NCI-H748 treated with DMSO at 0.1 percent for 48 hours (cell line): ENCODE measurements around the gene TMEM176A.

Experiments
- DNase-seq: peaks from one replicate; lab custom pipeline; 2025; lab: John Stamatoyannopoulos, UW

The TMEM176A gene

DNA sequence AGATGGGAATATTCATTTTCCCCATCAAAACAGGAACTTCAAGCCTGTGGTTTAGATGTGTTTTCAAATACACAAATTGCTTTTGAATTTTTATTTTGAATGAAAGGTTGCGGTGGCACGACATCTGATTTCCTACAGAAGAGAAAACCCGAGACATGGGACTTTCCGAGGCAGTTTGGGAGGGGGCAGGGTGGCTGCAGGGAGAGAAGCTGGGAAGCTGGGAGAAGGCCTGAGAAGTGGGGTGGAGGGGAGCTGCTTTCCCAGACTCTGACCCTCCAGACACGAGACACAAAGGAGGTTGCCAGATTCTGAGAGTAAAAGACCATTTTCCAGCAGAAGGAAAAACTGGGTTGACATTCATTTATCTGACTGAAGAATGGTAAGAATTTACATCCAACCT lies 19.6 kb downstream of the TMEM176A start:
- DNase-seq, result no peak

DNA sequence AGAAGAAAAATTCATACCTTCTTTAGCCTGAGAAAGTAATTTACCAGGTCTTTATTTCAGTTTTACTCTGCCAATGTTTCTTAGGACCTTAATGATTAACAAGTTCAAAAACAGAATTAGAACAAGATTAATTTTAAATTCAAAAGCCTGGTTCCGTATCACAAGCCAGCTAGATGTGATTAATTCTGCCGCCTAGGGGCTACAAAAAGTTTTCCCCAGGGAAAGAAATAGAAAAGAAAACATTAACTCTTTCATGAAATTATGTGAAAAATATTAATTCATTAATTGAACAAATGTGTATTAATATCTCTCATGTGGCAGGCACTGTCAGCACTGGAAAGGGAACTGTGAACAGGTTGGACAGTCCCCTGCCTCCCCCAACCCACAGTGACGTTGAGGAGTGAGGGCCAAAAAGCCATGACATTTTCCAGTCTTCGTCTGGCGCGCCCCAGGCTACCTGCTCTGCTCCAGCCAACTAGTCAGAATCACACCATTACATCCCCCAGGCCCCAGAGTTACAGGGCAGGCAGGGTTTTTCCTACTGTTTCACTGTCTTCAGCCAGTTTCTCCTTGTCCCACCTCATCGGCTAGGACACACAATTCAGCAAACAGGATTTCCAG lies 20.1 kb downstream of the TMEM176A start:
- DNase-seq, result no peak

DNA sequence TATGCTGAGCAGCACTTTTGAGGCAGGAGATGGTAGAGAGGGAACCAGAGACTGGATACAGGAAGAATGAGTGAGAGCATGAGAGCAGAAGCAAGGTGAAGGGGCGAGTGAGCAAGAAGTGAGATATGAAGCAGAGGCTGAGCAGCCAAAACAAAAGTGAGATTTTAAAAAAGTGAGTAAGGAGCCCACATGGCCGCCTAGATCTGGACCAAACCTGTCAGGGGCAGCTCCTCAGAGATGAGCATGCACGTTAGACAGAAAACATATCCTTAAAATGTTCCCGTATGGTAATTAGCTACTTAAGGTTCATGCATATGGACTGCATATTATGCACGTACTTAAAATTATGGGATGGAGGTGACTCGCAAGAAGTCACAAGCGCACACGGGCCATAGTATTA lies 22.5 kb downstream of the TMEM176A start:
- DNase-seq, result no peak

DNA sequence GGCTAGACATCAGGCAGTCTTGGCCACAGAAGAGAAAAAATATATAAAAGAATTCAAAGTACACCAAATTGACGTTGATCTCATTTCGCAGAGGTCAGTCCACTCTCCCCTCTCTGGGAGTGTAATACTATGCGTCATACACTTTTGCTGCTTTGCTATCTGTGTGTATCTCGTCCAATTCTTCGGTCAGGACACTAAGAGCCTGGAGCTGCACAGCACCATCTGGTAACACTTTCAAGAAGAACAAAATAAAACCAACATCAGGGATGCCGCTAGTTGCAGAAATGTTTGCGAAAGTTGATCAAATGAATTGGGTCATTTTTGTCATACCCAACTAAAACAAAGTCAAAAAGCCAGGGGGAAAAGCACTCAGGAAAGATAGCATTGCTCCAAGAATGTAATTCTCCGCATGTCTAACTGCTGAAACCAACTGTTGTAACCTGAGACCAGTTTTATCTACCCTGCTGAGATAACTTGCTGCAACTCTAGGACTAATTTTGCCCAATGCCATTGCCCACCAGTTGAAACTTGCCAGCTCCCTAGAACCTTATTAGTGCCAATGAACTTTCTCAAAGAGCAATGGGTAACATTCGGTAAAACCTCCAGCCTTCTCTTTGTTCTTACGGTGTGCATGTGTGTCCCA lies 23.0 kb downstream of the TMEM176A start:
- no peak for DNase-seq

DNA sequence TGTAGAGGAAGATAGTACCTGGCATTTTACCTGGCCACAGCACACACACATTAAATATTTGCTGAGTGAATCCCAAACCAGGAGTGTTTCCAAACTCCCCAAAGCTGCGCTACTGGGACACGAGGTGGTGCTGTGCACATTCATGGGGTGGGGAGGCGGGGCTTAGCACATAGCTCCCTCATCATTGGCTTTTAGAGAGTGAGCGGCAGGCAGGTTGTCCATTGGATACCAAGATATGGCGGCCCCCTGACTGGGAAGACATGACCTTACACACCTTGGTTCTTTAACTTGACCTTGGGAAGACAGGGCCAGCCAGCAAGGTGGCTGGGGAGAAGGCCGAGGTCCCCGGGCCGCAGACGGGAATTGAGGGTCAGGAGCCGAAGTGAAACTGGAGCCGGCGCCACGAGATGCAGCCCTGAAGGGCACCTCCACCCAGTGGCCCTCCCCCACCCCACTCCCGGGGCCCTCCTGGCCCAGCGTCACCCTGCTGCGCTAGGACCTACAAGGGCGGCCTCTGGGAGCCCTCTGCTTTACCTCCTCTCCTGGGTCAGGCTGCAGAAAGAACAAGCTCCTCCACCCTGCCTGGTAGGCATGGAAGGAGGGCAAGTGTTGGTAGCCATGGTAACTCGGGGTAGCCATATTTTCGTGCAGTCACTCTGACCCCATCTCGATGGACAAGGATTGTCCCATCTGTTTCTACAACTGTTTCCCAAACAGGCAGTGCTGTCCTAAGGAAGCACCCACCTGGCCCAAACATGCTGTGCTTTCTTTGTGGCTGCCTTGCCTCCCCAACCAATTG lies 24.0 kb downstream of the TMEM176A start:
- DNase-seq, result no peak

DNA sequence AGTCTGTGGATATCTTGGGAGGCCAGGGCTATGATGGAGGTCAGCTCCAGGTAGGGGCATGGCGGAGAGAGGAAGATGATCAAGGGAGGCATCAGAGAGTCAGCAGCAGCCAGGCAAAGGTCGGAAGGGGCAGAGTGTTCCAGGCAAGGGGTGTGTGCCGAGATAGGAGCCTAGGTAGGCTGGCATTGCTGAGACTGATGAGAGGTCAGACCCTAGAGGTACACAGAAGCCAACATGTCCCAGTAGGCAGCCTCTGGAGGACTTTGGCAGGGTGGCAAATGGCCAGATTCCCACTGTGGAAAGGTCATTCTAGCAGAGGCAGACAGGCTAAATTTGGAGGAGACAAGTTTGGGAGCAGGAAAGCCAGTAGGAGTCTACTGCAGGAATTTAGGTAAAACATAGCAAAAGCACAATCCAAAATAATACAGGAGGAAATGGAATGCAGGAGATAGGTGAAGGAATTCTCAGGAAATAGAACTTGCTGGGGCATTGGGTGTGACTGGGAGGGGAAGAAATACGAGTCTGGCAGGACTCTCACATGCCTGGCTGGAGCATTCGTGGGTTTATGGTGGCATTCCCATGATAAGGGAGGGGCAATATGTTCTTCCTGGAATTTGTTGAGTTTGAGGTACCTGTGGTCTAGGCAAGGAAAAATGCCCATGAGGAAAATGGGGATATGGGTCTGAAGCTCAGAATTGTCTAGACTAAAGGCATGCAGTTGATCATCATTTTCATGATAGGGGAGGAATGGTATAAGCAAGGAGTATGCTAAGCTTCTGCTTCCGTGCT lies 25.7 kb downstream of the TMEM176A start:
- DNase-seq, result no peak

DNA sequence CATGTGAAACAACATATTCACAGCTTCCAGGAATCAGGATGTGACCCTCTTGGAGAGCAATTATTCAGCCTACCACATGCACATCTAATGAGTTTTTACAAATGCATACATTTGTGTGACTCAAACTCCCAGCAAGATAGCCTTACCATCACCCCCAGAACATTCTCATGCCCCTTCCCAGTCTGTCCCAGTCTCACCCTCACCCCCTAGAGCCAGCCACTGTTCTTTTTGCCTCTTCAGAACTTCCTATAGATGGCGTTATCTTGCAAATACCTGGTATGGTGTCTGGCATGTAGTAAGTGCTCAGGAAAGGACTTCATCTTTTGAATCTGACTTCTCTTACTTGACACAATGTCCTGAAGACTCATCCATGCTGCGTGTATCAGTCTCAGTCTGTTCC lies 27.8 kb downstream of the TMEM176A start:
- DNase-seq, result no peak

DNA sequence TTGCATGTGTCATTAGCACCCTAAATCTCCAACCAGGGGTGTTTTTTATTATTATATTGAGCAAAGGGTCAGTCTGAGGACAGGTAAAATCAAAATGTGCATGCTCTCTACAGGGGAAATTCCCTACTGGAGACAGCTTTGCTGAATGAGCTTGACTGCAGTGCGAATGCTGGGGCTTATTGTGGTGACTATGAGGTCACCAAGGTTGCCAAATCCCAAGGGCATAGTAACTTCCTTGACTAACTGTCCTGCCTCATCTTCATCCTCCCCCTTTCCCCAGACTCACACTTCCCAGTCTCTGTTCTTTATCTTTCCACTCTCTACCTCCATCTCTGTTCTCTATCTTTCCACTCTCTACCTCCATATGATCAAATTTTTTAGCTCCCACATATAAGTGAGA lies 28.9 kb downstream of the TMEM176A start:
- no peak for DNase-seq

DNA sequence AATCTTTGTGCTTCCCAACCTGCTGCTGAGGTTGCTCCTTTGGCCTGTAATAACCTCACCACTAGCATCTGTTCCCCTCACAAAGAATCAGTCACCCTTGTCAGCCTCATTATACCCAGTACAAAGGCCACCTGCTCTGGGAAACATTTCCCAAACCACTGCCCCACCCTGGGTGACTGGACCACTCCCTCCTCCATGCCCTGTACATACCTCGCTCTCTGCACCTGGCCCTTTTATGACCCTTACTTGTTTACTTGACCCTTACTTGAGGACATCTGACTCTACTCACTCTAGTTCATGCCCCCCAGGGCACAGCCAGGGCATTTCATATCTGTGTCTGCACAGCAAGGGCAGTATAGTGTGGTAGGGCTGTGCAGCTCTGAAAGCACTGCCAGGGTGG lies 30.4 kb downstream of the TMEM176A start:
- peak; percentile 94 for DNase-seq

DNA sequence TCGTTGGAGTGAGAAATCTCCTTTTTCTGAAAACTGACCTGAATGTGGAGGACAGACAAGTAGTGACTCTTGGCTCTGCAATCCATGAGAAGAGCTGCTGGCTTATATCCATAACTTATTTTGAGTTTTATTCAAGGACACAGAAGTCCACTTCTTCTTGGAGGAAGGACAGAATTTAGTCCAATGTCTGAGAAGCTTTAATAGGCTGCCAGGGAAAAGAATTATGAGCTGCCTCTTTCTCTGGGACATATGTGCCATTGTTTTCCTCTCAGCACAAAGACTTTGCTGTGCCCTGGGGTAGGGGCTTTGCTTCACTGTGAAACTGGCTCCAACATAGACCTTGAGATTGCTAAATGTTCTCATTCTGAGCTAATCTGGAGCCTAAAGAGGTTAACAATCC lies 31.3 kb downstream of the TMEM176A start:
- DNase-seq, result no peak

DNA sequence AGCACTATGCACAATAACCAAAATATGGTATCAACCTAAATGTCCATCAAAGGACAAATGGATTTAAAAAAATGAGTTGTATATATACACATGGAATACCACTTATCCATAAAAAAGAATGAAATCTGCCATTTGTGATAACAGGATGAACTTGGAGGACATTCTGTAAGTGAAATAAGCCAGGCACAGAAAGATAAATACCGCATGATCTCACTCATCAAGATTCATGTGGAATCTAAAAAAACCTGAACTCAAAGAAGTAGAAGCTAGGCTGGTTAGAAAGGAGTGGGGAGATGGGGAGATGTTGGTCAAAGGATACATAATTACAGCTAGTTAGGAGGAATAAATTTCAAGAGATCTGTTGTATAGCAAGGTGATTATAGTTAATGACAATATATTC lies 34.5 kb downstream of the TMEM176A start:
- DNase-seq, result no peak

DNA sequence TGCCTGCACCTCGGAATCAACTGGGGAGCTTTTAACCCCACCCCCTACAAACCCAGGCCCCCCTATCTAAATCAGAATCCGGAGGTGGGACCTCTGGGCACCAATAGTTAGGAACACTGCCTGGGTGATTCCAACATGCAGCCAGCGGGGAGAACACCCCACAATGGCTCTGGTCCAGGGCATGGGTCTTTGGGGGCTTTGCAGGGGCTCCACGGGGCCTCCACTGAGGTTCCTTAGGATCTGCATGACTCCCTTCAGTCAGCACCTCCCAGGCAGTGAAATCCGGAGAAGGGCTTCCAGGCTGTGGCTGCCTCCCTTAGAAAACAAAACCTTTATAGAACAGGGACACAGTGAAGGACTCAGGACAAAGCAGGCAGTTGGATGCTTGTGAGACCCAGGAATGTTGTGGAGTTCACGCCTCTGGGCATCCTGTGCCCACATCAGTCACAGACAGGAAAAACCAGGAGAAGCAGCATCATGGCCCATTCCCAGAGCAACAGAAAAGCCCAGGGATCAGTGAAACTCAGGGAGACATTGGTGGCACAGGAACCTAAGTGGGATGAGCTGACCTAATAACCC lies 35.2 kb downstream of the TMEM176A start:
- no peak for DNase-seq

DNA sequence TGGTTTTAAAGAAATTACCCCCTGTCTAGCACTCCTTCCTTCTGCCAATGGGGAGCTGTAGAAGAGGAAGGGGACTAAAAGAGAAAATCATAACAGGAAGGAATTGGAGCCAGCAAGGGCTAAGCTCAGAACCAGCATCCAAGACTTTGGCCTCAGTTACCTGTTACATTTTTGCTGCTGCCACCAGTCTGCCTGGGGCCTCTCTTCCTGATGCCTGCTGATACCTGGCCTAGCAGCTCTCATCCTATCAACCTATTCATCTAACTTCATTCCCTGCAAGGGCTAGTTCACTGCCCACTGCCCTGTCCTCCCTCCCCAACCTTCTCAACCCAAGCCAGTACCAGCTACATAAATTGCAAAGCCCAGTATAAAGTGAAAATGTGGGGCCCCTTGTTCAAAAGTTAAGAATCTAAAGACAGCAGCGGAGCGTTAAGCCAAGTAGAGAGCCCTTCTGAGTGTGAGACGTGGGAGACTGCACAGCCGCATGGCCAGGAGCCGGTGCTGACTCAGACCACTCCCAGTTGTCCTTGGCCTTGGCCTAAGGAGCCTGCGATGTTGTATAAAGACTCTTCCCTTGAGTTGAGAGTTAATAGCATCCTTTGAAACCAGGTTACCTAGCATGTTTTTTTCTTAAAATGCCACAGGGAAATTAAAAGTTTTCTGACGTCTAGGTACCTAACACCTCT lies 38.5 kb downstream of the TMEM176A start:
- no peak for DNase-seq

DNA sequence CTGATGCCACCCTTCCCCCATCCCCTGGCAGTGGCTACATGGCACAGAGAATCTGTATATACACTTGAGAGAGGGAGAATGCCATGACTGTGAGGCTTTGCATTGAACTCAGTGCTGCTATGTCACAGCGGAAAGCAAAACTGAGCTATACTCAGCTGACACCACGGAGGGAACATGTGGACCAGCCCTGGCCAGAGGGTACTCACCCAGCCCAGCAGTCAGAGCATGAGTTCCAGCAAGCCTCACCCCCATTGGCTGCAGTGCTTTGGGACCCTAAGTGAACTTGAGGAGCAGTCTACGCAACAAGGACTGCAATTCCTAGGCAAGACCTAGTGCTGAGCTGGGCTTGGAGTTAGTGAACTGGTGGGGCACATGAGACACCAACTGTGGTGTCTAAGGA lies 41.4 kb downstream of the TMEM176A start:
- DNase-seq, result no peak

DNA sequence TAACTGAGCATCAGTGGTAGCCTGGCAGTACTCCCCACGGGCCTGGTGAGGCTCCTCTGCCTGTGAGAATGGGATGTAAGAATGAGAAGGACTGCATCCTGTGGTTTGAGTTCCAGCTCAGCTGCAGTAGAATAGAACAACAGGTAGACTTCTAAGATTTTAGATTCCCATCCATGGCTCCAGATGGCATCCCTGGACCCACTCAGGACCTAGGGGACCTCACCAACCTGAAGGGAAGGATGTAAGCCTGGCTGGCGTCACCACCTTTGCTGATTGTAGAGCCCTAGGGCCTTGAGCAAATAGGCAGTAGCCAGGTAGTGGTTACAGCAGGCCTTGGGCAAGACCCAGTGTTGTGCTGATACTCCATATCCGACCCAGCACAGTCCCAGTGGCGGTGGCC lies 42.1 kb downstream of the TMEM176A start:
- no peak for DNase-seq

DNA sequence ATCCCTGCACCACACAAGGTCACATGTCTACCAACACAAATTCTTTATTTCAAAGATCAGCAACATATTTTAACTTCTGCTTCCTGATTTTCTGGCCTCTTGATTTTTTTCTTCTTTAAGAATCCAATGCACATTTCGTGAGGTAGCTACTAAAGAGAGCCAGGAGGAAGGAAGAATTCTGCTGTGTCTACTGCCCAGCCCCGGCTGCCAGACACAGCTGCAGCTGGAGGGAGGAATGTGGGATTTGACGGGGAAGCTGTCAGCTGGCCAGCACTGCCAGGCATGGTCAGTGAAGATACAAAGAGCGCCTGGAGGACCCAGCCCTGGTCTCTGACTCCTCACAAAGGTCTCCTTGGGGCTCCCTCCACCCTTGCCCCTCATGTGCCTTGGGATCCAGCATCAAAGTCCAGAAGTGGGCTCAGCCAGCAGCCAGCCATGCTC lies 44.9 kb downstream of the TMEM176A start:
- no peak for DNase-seq

DNA sequence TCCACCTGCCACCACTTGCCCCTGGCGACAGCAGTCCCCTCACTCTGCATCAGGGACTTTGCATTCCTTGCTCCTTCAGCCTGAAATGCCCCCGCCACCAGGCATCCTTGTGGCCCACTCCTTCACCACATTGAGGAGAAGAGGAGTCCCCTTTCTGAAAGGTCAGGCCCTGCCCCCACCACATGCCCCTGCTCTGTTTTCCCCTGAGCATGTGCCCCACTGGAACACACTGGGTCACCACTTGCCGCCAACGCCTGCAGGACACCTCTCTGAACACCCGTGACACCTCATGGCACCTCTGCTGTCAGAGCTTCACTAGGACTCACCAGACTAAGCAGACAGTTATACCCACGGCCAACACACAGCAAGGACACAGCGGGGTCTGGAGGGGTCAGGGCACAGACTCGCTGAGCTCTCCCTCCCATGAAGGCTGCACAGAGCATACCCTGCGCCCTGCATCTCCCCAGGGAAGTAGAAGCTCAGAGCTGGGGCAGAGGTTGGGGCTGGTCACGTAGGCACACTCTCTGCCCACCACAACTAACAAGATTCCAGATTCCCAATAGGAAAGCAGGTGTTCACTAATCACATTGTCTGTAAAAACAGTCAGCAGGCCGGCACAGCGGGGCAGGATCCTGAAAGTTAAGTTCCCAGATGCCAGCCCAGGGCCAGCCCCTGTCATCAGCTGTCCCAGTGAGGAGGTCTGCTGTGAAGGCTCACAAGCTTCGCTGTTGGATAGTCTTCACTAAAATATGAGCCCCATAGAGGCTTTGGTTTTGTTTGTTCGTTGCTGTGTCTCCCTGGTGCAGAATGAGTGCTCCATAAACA lies 45.9 kb downstream of the TMEM176A start:
- DNase-seq, result no peak

DNA sequence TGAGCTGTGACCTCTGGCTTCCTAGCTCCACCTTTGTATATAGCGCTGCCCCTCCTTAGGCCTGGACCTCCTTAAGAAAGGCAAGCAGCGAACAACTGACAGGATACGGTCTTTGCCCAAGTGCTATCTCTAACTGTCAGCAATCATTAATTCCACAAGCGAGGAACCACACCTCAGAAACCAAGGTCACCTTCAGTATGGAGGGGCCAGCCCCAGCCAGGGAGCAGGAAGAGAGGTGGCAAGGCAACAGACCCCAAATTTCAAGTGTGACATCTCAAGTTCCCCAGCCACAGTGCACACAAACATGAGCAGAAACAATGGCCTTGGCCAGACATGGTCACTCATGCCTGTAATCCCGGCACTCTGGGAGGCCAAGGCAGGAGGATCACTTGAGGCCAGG lies 47.0 kb downstream of the TMEM176A start:
- no peak for DNase-seq

DNA sequence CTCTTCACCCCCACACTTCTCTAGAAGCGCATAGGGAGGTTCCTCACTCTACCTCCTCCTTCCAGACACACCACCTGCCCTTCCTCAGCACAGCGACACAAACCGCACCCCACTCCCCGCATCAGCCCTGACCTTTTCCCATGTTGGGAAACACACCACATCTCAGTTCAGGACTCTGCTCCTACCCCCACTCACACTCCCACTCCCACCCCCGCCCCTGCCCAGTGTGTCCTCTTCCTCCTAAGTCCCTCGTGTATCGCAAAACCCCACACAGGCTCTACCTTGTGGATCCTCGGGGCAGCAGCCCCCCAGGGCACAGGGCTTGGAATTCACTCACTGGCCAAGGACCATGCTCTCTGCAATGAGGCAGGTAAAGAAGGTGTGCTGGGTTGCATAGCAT lies 47.5 kb downstream of the TMEM176A start:
- no peak for DNase-seq

DNA sequence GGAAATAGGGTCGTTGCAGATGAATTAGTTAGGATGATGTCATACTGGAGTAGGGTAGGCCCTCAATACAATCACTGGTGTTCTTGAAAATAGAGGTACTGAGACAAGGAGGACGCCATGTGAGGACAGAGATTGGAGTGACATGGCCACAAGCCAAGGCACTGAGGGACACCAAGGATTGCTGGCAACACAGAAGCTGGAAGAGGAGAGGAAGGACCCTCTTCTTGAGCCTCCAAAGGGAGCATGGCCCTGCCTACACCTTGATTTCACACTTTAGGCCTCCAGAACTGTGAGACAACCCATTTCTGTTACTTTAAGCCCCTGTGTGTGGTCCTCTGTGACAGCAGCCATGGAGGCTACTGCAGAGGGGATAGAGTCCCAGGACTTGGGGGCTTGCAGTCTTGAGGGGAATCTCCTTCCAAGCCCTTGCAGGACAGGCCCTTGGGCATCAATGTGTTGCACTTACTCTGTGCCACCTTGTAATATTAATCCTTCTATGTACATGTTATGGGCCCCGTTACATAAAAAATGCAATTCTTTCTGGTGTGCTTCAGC lies 48.1 kb downstream of the TMEM176A start:
- no peak for DNase-seq
